Central memory CD4-positive, alpha-beta T cell (primary cell): Measurements from ENCODE around the gene CISD2.
"Not testable (repeated sequence)": the region's sequence is repeated elsewhere in the genome, so short reads cannot be mapped to it uniquely, and the experiment has no call there.

Experiments used
- DNase-seq: peaks from one replicate; pipeline ENCODE4 v3.0.0; 2022

Gene CISD2

DNA sequence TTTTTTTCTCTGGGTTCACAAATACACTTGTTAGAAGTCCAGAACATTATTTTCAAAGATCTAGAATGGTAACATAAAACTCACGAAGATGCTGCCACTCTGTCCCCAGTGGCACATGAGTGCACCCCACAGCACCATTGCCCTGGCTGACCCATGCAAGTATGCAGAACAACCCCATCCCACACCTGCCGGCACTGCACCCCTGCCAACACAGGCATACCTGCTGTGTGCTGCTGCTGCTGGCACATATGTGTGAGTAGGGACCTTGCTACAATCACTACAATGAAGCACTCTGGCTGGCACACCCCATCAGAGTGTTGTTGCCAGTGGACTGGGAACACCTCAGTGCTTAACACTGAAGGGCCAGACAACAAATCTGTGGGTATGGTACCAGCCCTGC, 66.9 kb downstream of the CISD2 start:
- DNase-seq, result no peak

DNA sequence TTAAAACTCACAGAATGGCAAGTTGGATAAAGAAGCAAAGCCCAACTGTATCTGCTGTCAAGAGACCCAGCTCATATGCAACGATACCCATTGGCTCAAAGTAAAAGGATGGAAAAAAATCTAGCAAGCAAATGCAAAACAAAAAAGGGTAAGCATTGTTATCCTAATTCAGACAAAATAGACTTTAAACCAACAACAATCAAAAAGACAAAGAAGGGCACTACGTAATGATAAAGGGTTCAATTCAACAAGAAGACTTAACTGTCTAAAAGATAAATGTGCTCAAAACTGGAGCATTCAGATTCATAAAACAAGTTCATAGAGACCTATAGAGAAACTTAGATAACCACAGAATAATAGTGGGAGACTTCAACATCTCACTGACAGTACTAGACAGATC, 69.3 kb downstream of the CISD2 start:
- DNase-seq, result not testable (repeated sequence)
